Measurements from ENCODE around the gene BMP7.

- TF ChIP-seq CTCF (IDR thresholded peaks at IDR 0.05) (peak in 2 of 3 experiments; percentile 11 to 20), POLR2AphosphoS5 (IDR thresholded peaks at IDR 0.05) (no peak), POLR2A (IDR thresholded peaks at IDR 0.05; ENCODE audit: low read depth) (no peak)
These were observed 21.7 kb downstream of the BMP7 start for GRCh38 chr20:57244627-57245214.
